ENCODE data around the gene SUPT3H. TPM values are rescaled to one million over a fixed set of nuclear protein-coding genes. Genes with fewer than 3 reads are reported as not detected.

Gene SUPT3H
- total and polyA plus RNA-seq, 2 of the 13 experiments (the other 11 are each of a cell fraction or from before 2014, with no cell fraction given) = 11.9 to 36.1 TPM

MicroRNAs encoded within 50 kb of the gene (microRNA counts, 767-probe panel; counts per million panel counts)
- microRNA hsa-miR-586 = not detected

Small RNA genes lying within 50 kb of the gene (microRNA-seq; reads per million reads assigned to microRNA genes)
- gene MIR586 = 0.85 reads per million

Small RNA genes lying within 50 kb of the gene (small RNA-seq; reads per million reads assigned to genes)
- 0 to 2.6 (median 0) reads per million in 3 experiments for gene MIR586 (ENCODE audit: insufficient read depth in 2 of 3, insufficient read length in 3 of 3, low read depth in 2 of 3, low replicate concordance in 1 of 3)

Other genes starting within 250 kb of the SUPT3H start
- gene RUNX2, start 49.6 kb downstream of the SUPT3H start, total RNA-seq (2016; rRNA removed; fragmentation: Illumina TruSeq; extraction: Trizol) = not detected in 2 replicates
- not detected in 2 replicates for gene RUNX2, start 49.6 kb downstream of the SUPT3H start, polyA plus RNA-seq (2011; rRNA removed)

Data from HepG2 (cell line).